Activated T-cell treated with anti-CD3 and anti-CD28 coated beads for 1 hour (primary cell): ENCODE data around the gene ONECUT1.

ENCODE experiments used
- DNase-seq: peaks from one replicate; pipeline ENCODE4 v3.0.0-alpha.2; 2020; ENCODE audit warnings: low read depth

The ONECUT1 gene

DNA sequence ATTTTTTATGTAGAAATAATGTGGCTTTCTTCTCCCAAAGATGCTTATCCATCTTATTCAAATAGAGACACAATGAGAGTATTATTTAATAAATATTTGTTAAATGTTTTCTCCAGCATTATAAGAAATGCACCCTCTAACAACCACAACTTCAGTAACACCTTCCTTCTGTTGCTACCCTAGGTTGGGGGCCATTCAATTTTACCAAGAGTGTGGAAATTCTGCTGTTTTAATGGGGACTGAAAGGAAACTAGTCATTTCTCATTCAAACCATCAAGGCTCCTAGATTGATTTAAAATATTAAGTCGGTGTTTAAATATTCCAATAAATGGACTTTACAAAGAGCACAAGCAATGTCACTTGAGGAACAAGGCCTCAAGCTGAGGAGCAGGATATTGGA is 7.6 kb downstream of the ONECUT1 start:
- no peak for DNase-seq

DNA sequence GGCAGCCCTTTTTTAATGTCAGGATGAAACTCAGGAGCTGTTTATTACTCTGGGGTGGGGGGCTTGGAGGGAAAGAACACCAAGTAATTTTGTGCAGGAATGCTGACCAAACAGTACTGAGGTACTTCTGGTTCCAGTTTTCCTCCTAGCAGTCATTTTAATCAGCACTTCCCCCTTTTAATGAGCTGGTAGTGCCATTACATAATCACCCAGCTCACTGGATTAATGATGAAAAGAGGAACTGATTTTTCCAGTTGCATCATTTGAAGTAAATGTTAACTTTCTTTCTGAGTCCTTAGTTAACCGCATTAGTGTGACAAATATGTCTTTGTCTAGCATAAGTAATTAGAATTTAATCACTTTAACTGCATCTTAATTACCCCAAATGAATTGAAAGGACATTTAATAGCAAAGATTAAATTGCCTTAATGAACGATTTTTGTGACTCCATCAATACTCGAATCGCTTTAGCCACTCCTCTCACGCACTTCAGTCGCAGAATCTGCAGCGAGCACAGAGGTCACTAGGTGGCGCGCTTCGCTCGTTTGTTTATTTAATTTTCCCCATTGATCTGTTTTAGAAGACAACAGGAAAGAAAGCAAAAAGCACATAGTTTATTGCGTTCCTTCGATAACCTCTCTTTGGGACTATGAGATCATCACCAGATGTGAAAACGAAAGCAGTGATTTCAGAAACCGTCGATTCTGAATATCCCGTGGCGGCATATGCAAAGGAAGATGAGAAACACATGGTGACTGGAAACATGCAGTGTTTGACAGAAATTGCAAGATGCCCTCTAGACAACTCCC is 9.8 kb downstream of the ONECUT1 start:
- peak; percentile 56 for DNase-seq

DNA sequence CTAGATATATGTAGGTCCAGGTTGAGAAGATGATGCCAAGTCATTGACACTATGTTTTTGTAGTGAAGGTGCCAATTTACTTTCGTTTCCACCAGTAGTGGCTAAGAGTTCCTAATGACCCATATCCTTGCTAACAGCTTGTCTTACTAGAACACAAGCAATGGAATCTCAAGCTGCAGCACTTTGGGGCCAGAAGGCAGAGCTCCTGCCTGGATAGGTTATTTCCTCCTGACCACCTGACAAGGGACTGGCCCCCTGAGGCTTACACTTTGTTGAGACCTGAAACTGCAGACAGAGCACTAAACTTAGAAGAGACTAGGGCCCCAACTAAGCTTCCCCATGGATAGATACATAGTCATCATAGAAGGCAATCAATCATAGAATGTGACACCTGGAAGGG is 11.7 kb downstream of the ONECUT1 start:
- no peak for DNase-seq

DNA sequence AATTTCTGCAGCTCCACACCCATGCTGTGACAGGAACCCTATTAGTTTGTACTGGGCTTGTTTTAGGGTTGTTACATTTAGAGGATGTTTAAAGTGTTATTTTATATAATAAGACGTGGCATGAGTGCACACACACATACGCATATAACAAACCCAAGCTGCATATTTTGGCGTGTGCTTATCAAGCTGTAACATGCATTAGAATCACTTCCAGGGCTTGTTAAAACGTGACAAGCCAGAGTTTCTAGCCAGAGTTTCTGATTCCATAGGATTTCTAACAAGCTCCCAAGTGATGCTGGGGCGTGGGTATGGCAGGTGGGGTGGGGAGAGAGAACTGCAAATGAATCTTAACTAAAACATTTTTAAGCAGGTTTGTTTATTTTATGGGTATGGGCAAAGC is 17.4 kb downstream of the ONECUT1 start:
- no peak for DNase-seq

DNA sequence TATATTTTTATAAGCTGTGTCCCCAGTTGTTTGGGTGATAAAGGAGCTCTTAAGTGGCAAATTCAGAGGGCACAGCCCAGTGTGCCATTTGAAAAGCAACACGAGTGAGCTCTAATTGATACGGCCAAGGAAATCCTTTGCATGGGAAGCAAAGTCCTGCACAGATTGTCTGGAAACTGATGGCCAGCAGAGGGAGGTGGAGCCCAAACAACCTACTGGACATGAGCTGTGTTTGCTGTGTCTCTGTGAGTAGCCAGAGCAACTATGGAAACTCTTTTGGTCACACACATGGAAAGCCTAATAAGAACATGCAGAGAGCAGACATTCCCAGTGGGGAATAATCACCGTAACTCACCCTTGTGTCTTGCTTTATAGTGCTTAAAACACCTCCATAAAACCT is 24.4 kb downstream of the ONECUT1 start:
- DNase-seq = no peak

DNA sequence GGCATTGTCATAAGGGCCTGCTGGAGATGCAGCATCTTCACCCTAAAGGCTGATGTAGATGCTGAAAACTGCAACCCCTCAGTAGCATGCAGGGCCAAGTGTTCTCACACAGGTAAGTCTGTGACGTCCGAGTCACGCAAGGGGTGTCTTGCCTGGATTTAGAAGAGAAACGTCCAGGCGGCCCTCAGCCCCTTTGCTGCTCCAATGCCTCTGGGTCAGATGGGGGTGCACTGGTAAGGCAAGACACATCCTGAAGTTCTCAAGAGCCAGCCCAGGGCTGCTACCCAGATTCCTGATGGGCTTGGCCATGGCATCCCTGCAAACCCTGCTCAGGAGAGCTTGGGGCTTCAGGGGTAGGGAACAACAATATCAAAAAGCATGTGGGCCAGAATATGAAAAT is 25.4 kb downstream of the ONECUT1 start:
- no peak for DNase-seq

DNA sequence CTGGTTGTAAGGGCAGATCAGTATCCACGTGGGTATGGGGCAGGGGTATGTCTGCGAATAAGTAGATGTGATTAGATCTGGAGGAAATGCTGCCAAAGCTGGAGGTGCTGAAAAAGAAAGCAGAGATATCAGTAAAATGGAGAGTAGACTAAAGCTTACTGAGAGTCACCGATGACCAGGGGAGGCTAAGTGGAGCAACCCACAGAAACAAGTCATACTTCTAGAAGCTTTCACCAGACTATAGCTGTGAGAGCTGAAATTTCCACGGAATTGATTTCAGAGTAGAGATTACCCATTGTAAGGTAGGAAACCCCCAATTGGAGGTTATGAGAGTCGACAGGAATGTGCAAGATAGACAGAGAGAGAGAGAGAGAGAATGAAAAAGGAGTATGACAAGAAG is 27.5 kb downstream of the ONECUT1 start:
- DNase-seq = no peak

DNA sequence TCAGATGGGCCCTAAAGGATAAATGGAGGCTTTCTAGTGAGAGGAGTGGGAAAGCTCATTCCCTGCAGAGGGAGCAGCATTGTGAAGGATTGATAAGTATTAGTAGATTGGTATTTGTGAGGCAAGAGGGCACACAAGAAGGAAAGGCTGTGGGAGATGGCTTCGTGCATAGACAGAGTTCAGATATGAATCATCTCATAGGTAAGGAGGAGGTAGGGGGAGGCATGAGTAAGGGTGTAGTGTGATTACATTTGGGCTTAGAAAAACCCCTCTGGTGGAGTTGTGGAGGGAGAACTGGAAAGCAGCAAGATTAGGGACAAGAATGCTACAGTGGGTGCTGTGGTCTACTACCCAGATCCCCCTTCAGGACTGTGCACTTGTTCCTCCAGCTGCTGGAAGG is 29.6 kb downstream of the ONECUT1 start:
- DNase-seq = no peak

DNA sequence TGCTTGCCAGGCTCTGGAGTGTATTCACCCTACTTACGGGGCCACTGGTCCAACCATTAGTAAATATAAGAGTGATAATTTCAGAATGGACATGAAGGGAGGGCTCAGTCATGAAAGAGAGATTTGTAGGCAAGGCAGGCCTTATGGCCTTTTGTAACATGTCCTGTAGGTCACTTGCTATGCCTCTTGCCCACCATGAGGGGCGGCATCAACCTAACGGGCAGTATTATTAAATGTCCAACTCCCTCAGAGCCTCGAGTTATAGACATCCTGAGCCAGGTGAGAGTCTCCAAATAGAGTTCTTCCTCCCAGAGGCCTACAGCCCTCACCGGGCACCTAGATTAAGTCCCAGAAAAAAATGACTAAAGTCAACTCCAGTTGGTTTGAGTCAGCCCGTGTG is 30.2 kb downstream of the ONECUT1 start:
- no peak for DNase-seq

DNA sequence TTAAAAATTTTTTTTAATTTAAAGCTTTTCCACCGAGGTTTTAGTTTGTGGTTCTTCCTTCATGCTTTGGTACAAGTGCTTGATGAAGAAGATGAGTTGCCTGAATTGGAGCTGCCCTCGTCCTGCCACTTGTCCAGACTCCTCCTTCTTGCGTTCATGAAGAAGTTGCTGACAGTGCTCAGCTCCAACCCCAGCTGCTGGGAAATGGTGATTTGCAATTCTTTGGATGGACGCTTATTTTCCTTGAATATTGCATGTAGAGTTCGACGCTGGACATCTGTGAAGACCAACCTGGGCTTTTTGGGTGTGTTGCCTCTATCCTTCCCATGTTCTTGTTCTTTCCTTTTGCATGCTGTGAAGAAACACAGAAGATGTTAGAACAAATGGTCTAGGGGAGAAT is 32.6 kb downstream of the ONECUT1 start:
- DNase-seq = no peak

DNA sequence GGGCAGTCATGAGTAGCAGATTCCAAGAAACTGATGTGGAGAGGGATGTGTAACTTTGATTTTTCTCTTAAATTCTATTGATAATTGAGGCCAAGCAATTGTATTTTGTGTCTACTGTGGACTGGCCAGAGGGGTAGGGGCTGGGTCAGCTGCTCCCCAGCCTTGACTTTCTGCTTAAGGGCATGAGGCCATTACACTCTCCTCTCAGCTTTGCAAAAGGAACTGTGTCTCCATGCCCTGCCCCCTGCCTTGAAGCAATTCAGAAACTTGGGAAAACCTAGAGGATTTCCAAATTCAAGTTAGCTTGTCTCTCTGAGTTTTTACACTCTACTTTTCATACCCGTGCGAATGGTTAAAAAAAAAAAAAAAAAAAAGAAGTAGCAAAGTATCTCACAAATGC is 38.6 kb downstream of the ONECUT1 start:
- no peak for DNase-seq

DNA sequence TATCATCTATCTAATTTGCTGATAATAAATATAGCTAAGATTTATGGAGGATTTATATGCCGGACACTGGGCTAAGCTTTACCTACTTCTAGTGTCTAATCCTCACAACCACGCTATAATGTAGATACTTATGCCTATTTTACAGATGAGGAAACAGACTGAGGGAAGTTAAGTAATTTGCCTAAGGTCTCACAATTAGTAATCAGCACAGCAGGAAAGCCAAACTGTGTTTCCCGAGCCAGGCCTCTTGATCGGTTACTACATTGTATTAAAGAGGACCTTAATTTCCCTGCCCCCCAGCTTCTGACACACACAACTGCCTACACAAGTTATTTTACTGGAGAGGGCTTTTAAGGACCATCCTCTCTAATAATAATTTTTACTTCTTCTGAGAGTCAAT is 40.9 kb downstream of the ONECUT1 start:
- no peak for DNase-seq

DNA sequence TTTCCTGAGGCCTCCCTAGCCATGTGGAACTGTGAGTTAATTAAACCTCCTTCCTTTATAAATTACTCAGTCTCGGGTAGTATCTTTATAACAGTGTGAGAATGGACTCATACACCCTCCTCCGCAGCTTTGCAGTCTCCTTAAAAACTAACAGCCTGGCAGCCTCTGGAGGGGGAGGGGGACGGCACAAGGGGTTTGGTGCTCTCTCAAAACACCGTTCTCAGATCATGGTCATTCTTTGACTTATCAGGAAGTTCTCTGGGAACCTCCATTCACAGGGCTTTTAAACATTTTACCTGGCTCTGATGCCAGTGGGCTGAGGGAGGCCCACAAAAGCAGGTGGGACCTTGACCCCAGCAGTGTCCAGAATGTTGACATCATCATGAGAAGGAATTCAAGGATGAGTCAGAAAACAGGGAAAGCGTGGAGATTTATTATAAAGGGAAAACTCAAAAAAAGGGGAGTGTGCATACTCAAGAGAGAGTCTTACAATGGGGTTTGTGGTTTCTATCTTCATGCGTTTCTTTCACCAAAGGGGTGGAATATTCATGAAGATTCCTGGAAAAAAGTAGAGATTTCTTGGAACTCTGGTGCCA is 43.9 kb downstream of the ONECUT1 start:
- no peak for DNase-seq

DNA sequence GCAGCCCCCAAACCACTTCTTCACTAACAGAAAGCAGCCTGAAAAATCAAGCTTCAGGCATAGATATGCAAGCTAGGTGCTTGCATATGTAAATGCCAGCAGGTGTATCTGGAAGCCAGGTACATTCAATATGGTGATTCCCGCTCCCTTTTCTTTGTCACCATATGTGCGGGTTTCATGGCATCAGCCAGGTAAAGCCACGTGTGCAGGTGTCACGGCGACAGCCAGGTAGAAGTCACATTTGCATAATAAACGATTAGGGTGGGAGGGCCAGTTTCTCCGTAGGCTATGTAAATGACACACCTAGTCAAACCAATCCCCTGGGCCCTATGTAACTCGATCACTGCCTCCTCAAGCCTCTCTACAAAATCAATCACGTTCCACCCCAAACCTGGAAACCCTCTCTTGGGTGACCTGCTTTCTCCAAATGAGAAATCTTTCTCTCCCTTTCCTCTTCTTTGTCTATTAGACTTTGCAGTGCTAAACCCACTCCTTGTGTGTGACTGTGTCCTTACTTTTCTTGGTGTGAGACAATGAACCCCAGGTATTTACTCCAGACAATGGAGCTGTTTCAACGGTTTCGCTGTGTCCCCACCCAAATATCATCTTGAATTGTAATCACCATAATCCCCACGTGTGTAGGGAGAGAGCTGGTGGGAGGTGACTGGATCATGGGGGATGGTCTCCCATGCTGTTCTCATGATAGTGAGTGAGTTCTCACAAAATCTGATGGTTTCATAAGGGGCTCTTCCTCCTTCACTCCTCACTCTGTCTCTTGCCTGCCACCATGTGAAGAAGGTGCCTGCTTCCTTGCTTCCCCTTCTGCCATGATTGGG is 44.6 kb downstream of the ONECUT1 start:
- DNase-seq = no peak

DNA sequence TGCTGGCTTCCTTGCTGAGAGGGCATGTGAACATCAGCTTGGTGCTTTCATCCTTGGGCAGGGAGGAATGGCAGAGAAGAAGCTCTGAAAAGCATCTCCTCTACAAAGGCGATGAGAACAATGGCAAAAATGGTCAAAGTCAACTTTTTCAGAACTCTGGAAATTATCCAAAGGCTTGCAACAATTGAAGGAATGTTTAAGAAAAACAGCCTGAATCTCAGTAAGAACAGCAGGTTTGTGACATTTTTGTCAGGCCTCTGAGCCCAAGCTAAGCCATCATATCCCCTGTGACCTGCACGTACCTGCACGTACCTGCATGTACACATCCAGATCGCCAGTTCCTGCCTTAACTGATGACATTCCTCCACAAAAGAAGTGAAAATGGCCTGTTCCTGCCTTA is 51.8 kb downstream of the ONECUT1 start:
- no peak for DNase-seq

DNA sequence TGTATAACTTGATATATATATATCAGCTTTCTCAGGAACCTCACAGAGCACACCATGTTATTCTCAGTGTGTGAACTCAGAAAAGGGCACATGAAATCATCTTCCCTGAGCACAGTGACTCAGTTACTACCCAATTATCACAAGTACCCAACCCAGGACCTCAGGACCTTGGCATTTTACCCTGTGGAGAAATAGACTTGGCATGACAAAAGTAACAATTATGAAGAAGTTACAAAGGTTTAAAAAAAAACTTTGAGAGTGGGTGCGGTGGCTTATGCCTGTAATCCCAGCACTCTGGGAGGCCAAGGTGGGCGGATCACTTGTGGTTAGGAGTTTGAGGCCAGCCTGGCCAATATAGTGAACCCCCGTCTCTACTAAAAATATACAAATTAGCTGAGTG is 52.4 kb downstream of the ONECUT1 start:
- DNase-seq = no peak

DNA sequence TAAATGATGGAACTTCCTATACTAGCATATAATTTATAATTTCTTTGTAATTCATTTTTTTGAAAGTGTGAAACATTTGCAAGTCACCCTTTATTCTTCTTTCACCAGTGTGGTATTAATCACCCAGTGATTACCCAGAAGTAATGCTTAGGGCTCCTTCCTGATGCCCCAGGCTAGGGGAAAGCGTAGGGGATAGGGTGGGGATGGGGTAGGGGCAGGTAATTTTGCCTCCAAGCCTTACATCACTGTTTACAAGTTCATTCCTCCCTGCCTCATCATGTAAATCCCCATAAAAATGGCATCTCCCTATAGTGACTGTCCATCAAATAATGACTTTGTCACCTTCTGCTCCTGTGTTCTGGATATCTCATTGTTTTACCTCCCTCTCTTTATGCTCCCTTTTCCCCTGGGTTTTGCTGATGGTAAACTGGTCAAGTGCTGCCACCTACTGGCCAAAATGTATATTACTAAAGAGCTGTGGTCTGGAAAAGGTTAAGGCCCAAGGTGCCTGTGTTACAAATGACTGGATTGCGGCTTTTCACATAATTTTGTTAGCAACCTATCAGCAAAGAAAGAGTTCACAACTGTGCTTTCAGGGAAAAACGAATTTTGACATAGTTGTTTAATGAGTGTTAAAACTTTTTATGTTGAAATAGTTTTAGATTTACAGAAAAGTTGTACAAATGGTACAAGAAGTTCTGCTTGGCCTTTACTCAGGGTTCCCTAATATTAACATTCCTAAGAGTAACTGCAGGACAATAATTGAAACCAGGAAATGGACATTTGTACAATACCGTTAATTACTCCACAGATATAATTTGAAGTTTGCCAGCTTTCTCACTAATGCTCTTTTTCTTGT is 54.7 kb downstream of the ONECUT1 start:
- DNase-seq = peak; percentile 52

DNA sequence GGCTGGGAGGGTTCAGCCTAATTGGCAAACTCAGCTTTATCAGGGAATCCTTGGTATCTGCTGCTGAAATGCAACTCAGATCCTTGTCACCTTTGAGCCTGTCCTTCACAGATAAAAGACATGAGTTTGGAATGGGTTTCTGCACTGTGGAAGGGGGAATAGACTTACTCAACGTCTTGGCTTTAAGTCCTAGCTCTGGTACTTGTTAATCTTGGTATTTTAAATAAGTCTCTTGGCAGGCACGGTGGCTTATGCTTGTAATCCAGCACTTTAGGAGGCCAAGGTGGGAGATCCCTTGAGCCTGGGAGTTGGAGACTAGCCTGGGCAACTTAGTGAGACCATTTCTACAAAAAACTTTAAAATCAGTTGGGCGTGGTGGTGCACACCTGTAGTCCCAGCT is 55.8 kb downstream of the ONECUT1 start:
- DNase-seq = no peak

DNA sequence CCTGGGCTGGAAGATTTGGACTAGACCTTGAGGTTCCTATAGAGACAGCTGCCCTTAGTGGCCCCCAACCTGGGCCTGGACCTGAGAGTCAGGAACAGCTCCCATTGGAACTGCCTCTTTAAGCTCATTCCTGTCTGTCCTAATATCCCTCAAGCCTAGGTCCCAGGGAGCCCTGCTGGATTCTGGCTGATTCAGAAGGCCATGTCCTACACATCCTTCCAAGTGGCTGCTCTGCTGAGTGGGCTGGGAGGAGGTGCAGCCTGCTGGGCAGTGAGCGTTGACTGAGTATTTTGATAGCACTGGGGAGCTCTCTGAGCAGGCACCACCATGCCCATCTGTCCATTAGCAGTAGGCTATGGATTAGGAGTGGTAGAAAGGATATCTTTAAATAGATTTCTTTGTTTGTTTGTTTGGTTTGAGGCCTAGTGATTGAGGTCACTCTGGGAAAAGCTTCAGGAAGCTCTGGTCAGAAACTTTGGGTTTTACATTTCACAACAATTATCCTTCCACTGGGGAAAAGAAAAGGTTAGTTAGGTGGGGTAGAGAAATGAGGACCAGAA is 56.4 kb downstream of the ONECUT1 start:
- DNase-seq = no peak

DNA sequence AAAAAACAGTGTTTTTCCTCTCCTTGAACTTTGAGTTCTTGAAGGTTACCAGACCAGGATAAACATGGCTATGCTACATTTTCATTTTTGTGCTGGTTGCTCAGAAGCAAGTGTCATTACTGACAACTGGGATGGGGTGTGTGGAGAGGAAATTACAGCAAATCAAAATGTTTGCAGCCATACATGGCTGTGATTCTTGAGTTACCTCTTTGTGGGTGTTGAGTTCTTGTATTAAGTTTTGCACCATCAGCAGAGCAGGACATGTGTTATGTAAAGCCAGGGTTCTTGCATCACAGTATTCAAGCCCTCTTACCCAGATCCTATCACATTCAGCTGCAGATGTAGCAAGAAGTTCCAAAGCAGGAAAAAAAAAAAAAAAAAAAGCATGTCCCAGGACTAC is 57.0 kb downstream of the ONECUT1 start:
- no peak for DNase-seq

DNA sequence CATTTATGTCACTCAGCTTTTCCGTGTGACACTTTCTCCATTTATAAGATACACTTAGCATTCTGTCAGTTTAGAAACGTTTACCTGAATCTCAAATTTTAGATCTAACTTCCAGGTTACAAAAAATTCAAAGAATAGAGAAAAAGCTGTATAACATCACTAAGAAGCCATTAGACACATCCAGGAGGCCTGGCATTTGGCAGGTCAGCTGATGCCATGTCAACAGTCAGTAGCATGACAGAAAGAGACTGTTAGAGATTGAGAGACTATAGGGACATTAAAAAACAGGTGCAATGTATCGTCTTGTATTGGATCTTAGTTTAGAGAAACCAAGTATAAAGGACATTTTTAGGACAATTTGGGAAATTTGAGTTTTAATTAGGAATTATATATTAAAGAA is 57.6 kb downstream of the ONECUT1 start:
- no peak for DNase-seq
